Kidney epithelial cell (primary cell): ENCODE data around the gene RHOH. TPM values are rescaled to one million over a fixed set of nuclear protein-coding genes. Genes with fewer than 3 reads are reported as not detected.

Experiments used
- DNase-seq: peaks from one replicate; pipeline ENCODE4 v3.0.0-alpha.2; 2010; ENCODE audit warnings: low read depth
- H3K27me3 ChIP-seq: 2 replicates; pipeline ENCODE4 v1.6.0; 2011; ENCODE audit warnings: low read length; ENCODE audit not compliant: control insufficient read depth, insufficient read depth
- H3K36me3 ChIP-seq: 2 replicates; pipeline ENCODE4 v1.5.1; 2011; ENCODE audit warnings: low read length; ENCODE audit not compliant: control insufficient read depth, insufficient read depth
- H3K4me3 ChIP-seq: 2 replicates; pipeline ENCODE4 v1.5.1; 2011; ENCODE audit warnings: low read depth, mild to moderate bottlenecking, control low read depth, low read length
- CTCF ChIP-seq: IDR thresholded peaks from 2 replicates; pipeline ENCODE4 v1.5.1; 2011; ENCODE audit warnings: mild to moderate bottlenecking, moderate library complexity, low read length, control low read depth, inconsistent platforms; ENCODE audit not compliant: insufficient read depth, poor library complexity, severe bottlenecking
- total RNA-seq: library from RNA; depleted of rRNA; stranded (reverse); fragments of >200 nt; gene quantifications from 2 replicates; pipeline ENCODE4 v1.2.3, GENCODE V29; 2015

Gene RHOH
- total RNA-seq, 1 donor from 2014 or later: not detected

GRCh38 chr4:40190019-40190418, 6.8 kb upstream of the RHOH start:
- DNase-seq: no peak
- Histone ChIP-seq H3K27me3 (no peaks in the 10 kb centered on the region), H3K36me3 (no peaks in the 10 kb centered on the region), H3K4me3 (no peak overlapping the region)
- TF ChIP-seq CTCF: no peak

- Histone ChIP-seq H3K4me3 (no peak overlapping the region), H3K27me3 (no peaks in the 10 kb centered on the region), H3K36me3 (no peaks in the 10 kb centered on the region)
- no peak for DNase-seq
- TF ChIP-seq CTCF: no peak
Measured at GRCh38 chr4:40190465-40190864, 6.4 kb upstream of the RHOH start.

DNA sequence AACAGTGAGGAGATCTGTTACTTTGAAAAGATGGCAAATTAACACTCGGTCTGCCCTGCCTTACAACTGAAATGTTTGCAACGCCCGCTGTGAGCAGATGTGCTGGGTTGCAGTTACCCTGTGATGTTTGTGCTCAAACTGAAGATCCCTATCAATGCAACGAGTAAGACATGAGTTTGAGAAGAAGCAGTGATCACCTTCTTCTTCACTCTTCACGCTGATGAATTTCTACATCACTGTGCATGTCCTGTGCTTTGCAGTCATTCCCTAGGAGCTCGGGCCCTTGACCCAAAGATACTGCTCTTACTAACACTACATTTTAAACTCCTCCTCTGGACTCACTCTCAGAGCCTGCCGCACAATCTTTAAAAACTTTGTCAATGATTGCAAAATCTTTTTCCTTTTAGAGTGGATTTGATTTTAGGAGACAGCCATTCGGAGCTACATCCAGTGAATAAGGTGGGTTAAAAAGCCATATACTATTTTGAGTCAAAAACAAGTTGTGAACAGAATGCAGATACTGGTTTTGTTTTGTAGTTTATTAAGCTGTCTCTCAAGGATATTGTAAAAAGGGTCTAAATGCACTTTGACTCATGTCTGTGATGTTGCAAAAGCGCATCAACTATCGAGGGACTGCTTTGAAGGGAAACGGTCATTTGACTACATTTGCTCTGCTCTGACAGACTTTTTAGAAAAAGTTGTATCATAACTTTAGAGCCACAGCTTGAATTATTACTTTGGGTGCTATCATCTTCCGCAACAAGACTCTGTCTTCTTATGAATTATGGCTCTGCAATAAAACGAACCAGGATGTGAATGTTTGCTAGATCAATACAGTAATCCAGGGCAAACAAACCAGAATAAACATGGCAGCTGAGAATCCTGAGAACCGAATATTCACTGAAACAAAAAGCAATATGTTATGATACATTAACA, 5.7 kb upstream of the RHOH start:
- no peak for DNase-seq
- Histone ChIP-seq H3K36me3 (no peaks in the 10 kb centered on the region), H3K27me3 (no peaks in the 10 kb centered on the region), H3K4me3 (no peak overlapping the region)
- TF ChIP-seq CTCF: no peak

DNA sequence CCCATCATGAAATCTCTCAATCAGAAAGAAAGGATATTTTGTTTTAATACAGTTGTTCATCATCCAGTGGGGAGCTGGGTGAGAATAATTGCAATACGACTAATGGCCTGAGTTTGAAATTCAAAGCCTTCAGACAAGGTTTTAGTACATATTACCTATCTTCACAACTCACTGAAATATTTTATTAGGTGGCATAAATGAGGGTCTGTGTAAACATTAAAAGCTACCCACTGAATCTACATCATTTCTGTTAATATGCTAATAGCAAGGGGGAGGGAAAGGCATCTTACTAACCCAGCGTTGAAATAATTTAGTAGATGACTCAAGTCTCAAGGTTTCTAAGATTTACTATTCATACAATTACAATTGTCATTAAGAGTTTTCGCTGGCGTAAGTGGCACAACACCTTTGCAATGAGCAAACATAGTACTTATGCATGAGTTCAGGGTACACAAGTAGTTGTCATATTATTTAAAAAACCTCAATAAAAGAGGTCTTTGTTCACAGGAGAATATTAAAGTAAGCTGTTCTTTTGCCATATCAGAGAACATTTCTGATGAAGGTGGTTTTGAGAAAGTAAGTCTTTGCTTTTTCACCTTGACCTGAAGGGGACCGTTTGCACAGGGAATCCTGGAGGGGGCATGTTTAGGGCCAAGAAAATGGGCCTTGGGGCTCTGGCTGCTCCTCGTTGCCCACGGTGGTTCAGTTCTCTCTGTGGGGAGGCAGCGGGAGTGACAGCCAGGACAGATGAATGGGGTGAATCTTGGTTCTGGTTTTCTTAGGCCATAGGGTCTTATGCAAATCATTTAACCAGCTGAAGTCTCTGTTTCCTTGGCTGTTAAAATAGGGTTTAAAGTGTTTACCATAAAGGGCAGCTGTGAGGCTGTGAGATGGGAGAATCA, 4.5 kb upstream of the RHOH start:
- no peaks in the 10 kb centered on the region for H3K27me3 ChIP-seq
- no peak for TF ChIP-seq CTCF
- H3K4me3 ChIP-seq: no peak overlapping the region
- H3K36me3 ChIP-seq: no peaks in the 10 kb centered on the region
- no peak for DNase-seq

- DNase-seq: no peak
- no peak overlapping the region for H3K4me3 ChIP-seq
- no peaks in the 10 kb centered on the region for H3K27me3 ChIP-seq
- no peaks in the 10 kb centered on the region for H3K36me3 ChIP-seq
- TF ChIP-seq CTCF: no peak
Measured at GRCh38 chr4:40193016-40193571, 3.7 kb upstream of the RHOH start.
